ENCODE data around the gene CDH13. TPM values are rescaled to one million over a fixed set of nuclear protein-coding genes. Genes with fewer than 3 reads are reported as not detected.

Gene CDH13
- total and polyA plus RNA-seq, 10 of the 15 experiments (the other 5 are each of a cell fraction or from before 2014, with no cell fraction given): under 0.01 to 0.05 TPM; not detected in 8

- 31% methylated on average over 8 of the region's 8 CpGs for WGBS (ENCODE audit: insufficient coverage, insufficient replicate concordance, low lambda C conversion rate, missing lambda C conversion rate)
- ChIA-PET SMC1A (ENCODE audit: uncharacterized antibody, unreplicated experiment) (no interaction called here), RAD21 (ENCODE audit: unreplicated experiment) (no interaction called here), POLR2A (no interaction called here), CTCF (no interaction called here)
- H2AFZ ChIP-seq (ENCODE audit: control insufficient read depth, low read depth, low read length): no peak overlapping the region
- no peak overlapping the region for H3K9ac ChIP-seq (ENCODE audit: control insufficient read depth, insufficient read depth, low read length)
- H3K27me3 ChIP-seq (replicated peaks in 1 of 2; ENCODE audit: control insufficient read depth in 2 of 2, insufficient read depth in 2 of 2, low read length in 1 of 2): no peaks in the 10 kb centered on the region
- BruUV-seq (replicated peaks): no TSS peak
- no peaks in the 10 kb centered on the region for H3K9me3 ChIP-seq (replicated peaks; ENCODE audit: control insufficient read depth, insufficient read depth, low read length)
- ATAC-seq (no peak), DNase-seq (ENCODE audit: low read depth, low spot score) (no peak), FAIRE-seq (no peak)
- no peaks in the 10 kb centered on the region for H3K4me1 ChIP-seq (ENCODE audit: control insufficient read depth, insufficient read depth, low read length)
- no peak overlapping the region for H3K4me3 ChIP-seq
- no peaks in the 10 kb centered on the region for H3K79me2 ChIP-seq (ENCODE audit: control insufficient read depth, insufficient read depth, low read length)
- H3K4me2 ChIP-seq (ENCODE audit: control insufficient read depth, insufficient read depth): no peak overlapping the region
- H4K20me1 ChIP-seq (ENCODE audit: control insufficient read depth, insufficient read depth): no peaks in the 10 kb centered on the region
- in situ Hi-C loops (cut with MboI): no loop called here
- no peak overlapping the region for H3K27ac ChIP-seq (ENCODE audit: control insufficient read depth, insufficient read depth)
- intact Hi-C loops (cut with micrococcal nuclease; ENCODE audit: unreplicated experiment): loop anchor here (5.0 kb wide), 1 partner anchor 99 kb away; no protein-coding TSS in a partner anchor
- no peaks in the 10 kb centered on the region for H3K36me3 ChIP-seq (ENCODE audit: control insufficient read depth in 2 of 2, insufficient read depth in 2 of 2, low read length in 1 of 2)
- TF ChIP-seq, protein P1, sequence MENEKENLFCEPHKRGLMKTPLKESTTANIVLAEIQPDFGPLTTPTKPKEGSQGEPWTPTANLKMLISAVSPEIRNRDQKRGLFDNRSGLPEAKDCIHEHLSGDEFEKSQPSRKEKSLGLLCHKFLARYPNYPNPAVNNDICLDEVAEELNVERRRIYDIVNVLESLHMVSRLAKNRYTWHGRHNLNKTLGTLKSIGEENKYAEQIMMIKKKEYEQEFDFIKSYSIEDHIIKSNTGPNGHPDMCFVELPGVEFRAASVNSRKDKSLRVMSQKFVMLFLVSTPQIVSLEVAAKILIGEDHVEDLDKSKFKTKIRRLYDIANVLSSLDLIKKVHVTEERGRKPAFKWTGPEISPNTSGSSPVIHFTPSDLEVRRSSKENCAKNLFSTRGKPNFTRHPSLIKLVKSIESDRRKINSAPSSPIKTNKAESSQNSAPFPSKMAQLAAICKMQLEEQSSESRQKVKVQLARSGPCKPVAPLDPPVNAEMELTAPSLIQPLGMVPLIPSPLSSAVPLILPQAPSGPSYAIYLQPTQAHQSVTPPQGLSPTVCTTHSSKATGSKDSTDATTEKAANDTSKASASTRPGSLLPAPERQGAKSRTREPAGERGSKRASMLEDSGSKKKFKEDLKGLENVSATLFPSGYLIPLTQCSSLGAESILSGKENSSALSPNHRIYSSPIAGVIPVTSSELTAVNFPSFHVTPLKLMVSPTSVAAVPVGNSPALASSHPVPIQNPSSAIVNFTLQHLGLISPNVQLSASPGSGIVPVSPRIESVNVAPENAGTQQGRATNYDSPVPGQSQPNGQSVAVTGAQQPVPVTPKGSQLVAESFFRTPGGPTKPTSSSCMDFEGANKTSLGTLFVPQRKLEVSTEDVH (IDR thresholded peaks at IDR 0.05; ENCODE audit: low read depth, partially characterized antibody): no peak
- TF ChIP-seq BRCA1 (IDR thresholded peaks at IDR 0.05; ENCODE audit: low read depth, low read length) (no peak), ASH2L (IDR thresholded peaks at IDR 0.05; ENCODE audit: borderline replicate concordance, low read depth) (no peak), SRF (IDR thresholded peaks at IDR 0.05; ENCODE audit: low read depth in 2 of 2, low read length in 2 of 2) (no peak), PML (IDR thresholded peaks at IDR 0.05; ENCODE audit: low read length) (no peak), KDM1A (IDR thresholded peaks at IDR 0.05; ENCODE audit: borderline replicate concordance) (no peak), BCL11A (IDR thresholded peaks at IDR 0.05; ENCODE audit: low read depth, low read length) (no peak), NFYA (IDR thresholded peaks at IDR 0.05; ENCODE audit: borderline replicate concordance, low read depth, low read length) (no peak), IRF4 (IDR thresholded peaks at IDR 0.05; ENCODE audit: low read depth, low read length) (no peak), NFYB (IDR thresholded peaks at IDR 0.05; ENCODE audit: insufficient read depth, low read depth, low read length) (no peak), TCF3 (IDR thresholded peaks at IDR 0.05; ENCODE audit: borderline replicate concordance, insufficient read depth, low read depth, low read length) (no peak)
- TF ChIP-seq, protein P2, sequence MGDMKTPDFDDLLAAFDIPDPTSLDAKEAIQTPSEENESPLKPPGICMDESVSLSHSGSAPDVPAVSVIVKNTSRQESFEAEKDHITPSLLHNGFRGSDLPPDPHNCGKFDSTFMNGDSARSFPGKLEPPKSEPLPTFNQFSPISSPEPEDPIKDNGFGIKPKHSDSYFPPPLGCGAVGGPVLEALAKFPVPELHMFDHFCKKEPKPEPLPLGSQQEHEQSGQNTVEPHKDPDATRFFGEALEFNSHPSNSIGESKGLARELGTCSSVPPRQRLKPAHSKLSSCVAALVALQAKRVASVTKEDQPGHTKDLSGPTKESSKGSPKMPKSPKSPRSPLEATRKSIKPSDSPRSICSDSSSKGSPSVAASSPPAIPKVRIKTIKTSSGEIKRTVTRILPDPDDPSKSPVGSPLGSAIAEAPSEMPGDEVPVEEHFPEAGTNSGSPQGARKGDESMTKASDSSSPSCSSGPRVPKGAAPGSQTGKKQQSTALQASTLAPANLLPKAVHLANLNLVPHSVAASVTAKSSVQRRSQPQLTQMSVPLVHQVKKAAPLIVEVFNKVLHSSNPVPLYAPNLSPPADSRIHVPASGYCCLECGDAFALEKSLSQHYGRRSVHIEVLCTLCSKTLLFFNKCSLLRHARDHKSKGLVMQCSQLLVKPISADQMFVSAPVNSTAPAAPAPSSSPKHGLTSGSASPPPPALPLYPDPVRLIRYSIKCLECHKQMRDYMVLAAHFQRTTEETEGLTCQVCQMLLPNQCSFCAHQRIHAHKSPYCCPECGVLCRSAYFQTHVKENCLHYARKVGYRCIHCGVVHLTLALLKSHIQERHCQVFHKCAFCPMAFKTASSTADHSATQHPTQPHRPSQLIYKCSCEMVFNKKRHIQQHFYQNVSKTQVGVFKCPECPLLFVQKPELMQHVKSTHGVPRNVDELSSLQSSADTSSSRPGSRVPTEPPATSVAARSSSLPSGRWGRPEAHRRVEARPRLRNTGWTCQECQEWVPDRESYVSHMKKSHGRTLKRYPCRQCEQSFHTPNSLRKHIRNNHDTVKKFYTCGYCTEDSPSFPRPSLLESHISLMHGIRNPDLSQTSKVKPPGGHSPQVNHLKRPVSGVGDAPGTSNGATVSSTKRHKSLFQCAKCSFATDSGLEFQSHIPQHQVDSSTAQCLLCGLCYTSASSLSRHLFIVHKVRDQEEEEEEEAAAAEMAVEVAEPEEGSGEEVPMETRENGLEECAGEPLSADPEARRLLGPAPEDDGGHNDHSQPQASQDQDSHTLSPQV (IDR thresholded peaks at IDR 0.05): no peak
Measured at GRCh38 chr16:83117810-83118209, 491.0 kb downstream of the CDH13 start.
